Suppressor macrophage treated with lipopolysaccharide for 1 hour (primary cell): ENCODE data around the gene EPB41L2.
A peak's percentile ranks its signal among the peaks of the same experiment; 100 is the strongest.
"Not testable (repeated sequence)": the region's sequence is repeated elsewhere in the genome, so short reads cannot be mapped to it uniquely, and the experiment has no call there.

ENCODE experiments used
- DNase-seq, 3 donors: peaks; one replicate each; pipeline ENCODE4 v3.0.0-alpha.2; 2020 to 2022

EPB41L2 gene

GRCh38 chr6:131001945-131002660, 60.9 kb downstream of the EPB41L2 start:
- no peak for DNase-seq

GRCh38 chr6:131001111-131001736, 61.8 kb downstream of the EPB41L2 start:
- peak in 2 of 3 donors; percentile 17 to 32 for DNase-seq

- no peak for DNase-seq
Measured at GRCh38 chr6:131000544-131000943, 62.5 kb downstream of the EPB41L2 start.

GRCh38 chr6:130997061-130997753, 65.8 kb downstream of the EPB41L2 start:
- no peak for DNase-seq

- DNase-seq = no peak
Measured at GRCh38 chr6:130996635-130997034, 66.4 kb downstream of the EPB41L2 start.

GRCh38 chr6:130995783-130996447, 67.1 kb downstream of the EPB41L2 start:
- no peak for DNase-seq

GRCh38 chr6:130994319-130995097, 68.5 kb downstream of the EPB41L2 start:
- DNase-seq = no peak

GRCh38 chr6:130993292-130993765, 69.7 kb downstream of the EPB41L2 start:
- no peak for DNase-seq

- no peak for DNase-seq
Measured at GRCh38 chr6:130991422-130992137, 71.5 kb downstream of the EPB41L2 start.

GRCh38 chr6:130987539-130987938, 75.5 kb downstream of the EPB41L2 start:
- not testable (repeated sequence) for DNase-seq

- DNase-seq = no peak
Measured at GRCh38 chr6:130985115-130985514, 77.9 kb downstream of the EPB41L2 start.

GRCh38 chr6:130982941-130983456, 80.0 kb downstream of the EPB41L2 start:
- no peak for DNase-seq

- no peak for DNase-seq
Measured at GRCh38 chr6:130982135-130982534, 80.9 kb downstream of the EPB41L2 start.

- no peak for DNase-seq
Measured at GRCh38 chr6:130981409-130981808, 81.6 kb downstream of the EPB41L2 start.

- peak; percentile 21 to 25 (median 23) for DNase-seq
Measured at GRCh38 chr6:130980310-130981032, 82.6 kb downstream of the EPB41L2 start.

GRCh38 chr6:130978660-130979396, 84.2 kb downstream of the EPB41L2 start:
- DNase-seq = no peak

- no peak for DNase-seq
Measured at GRCh38 chr6:130978180-130978579, 84.9 kb downstream of the EPB41L2 start.

- peak in 1 of 3 donors; percentile 28 for DNase-seq
Measured at GRCh38 chr6:130975325-130975724, 87.7 kb downstream of the EPB41L2 start.

- DNase-seq = no peak
Measured at GRCh38 chr6:130973521-130974277, 89.3 kb downstream of the EPB41L2 start.
